HTR-8/SVneo (cell line): ENCODE measurements around the gene CDKAL1.
"Not testable (repeated sequence)": the region's sequence is repeated elsewhere in the genome, so short reads cannot be mapped to it uniquely, and the experiment has no call there.

Experiments used
- DNase-seq: peaks from one replicate; pipeline ENCODE4 v3.0.0; 2011; ENCODE audit warnings: low spot score, mixed read lengths; ENCODE audit not compliant: insufficient read length
- FAIRE-seq: peaks from 2 replicates; lab custom pipeline; 2011; peaks lifted over from hg19 to GRCh38; lab: Jason Lieb, UNC

CDKAL1 gene

GRCh38 chr6:20534295-20535262 is at the start of gene CDKAL1:
CDKAL1 (plus strand) TSS chr6:20534457; CDS start chr6:20546351, 11,894 bp downstream.
- FAIRE-seq (peak; percentile 77), DNase-seq (peak; percentile 77)

GRCh38 chr6:20486641-20487040 is 47.6 kb upstream of the CDKAL1 start:
- DNase-seq (no peak), FAIRE-seq (no peak)

DNA sequence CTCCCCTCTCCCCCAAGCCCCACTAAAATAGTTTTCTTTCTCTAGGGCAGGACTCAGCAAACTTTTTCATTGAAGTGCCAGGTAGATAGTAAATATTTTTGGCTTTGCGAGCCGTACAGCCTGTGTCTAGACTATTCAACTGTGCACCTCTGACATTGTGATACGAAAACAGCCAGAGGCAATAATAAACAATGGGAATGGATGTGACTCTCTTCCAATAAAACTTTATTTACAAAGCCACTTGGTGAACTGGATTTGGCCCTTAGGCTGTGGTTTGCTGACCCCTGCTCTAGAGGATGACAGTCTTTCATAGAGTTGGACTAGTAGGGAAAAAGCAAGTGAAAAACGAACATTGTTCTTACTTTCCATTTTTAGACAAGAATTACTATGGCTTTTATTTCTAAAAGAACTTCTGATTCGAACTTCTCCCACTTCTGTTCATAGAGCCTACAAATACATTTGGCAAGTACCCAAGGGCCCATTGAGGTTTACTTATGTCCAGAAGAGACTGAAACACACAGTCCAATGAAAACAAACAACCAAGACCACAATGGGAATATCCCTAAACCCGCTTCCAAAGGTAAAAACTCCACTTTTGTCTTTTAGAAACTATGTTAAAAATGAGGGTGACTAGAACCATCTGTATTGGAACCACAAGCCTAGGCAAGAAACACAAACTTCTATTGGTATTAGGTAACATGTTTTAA is 46.4 kb upstream of the CDKAL1 start:
- DNase-seq (no peak), FAIRE-seq (no peak)

- no peak for FAIRE-seq
- no peak for DNase-seq
Observed at GRCh38 chr6:20490591-20490990, 43.7 kb upstream of the CDKAL1 start.

GRCh38 chr6:20492099-20492498 is 42.2 kb upstream of the CDKAL1 start:
- no peak for DNase-seq
- FAIRE-seq, result no peak

- no peak for FAIRE-seq
Observed at GRCh38 chr6:20497216-20498040, 36.8 kb upstream of the CDKAL1 start.

DNA sequence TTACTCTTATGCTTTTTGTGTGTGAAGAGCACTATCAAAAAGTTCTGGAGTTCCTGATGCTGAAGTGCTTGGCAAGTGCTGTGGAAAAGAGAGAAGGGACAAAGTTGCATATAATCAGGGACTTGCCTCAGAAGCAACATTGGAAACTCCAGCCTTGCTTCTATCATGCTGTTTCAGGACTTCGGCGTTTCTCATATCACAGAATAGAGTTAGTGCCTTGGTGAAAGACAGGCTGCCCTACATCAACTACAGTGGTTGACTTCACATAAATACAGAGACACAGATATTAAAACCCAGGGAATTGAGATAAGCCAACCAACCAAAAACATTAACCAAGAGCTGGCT is 36.2 kb upstream of the CDKAL1 start:
- no peak for DNase-seq
- no peak for FAIRE-seq

More at GRCh38 chr6:20497216-20498040, 36.8 kb upstream of the CDKAL1 start:
- DNase-seq, result no peak

- DNase-seq (no peak), FAIRE-seq (no peak)
Observed at GRCh38 chr6:20509212-20509611, 25.0 kb upstream of the CDKAL1 start.

- DNase-seq (no peak), FAIRE-seq (peak; percentile 9)
Observed at GRCh38 chr6:20511852-20512251, 22.4 kb upstream of the CDKAL1 start.

GRCh38 chr6:20525208-20525607 is 9.0 kb upstream of the CDKAL1 start:
- FAIRE-seq, DNase-seq: not testable (repeated sequence)

GRCh38 chr6:20529086-20529448 is 5.2 kb upstream of the CDKAL1 start:
- not testable (repeated sequence) for DNase-seq, FAIRE-seq

DNA sequence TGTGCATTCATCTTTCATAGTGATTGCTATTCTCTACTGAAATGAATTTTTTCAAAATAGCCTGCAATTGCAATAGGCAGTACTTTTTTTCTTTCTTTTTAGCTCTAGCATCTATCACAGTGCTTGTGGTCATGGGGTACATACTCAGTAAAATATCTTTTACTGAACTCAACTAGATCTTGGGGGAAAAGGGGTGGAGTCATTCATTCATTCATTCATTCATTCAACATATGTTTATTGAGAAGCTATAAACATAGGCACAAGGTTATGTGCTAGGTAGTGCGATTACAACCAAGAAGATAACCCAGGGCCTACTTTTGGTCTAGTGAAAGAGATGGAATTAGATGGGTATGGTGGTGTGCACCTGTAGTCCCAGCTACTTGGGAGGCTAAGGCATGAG is 1.4 kb upstream of the CDKAL1 start:
- DNase-seq, result no peak
- no peak for FAIRE-seq

DNA sequence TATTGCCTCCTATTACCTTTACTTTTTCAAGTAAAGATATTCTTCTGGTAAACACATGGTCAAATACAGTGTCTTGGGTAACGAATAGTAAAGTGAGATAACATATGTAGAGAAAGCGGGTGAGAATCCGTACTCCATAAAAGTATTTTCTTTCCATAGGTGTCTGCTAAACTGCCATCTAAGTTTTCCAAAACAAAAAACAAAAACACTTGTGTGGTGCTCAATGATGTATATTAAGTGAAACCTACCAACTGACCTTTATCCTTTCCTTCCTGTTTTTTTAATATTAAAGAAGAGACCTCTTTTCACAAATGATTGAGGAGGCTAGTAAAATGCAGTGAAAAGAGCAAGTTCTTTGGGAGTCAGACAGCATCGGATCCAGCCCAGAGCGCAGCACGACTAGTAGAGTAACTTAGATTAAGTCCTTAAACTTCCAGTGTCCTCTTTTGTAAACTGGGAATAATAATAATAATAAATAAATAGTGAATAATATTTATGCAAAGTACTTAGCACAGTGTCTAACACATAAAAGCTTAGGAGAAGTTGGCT is 437 bp upstream of the CDKAL1 start:
- FAIRE-seq, result no peak
- no peak for DNase-seq

- DNase-seq (no peak), FAIRE-seq (no peak)
Observed at GRCh38 chr6:20538131-20538662, 3.9 kb downstream of the CDKAL1 start.

DNA sequence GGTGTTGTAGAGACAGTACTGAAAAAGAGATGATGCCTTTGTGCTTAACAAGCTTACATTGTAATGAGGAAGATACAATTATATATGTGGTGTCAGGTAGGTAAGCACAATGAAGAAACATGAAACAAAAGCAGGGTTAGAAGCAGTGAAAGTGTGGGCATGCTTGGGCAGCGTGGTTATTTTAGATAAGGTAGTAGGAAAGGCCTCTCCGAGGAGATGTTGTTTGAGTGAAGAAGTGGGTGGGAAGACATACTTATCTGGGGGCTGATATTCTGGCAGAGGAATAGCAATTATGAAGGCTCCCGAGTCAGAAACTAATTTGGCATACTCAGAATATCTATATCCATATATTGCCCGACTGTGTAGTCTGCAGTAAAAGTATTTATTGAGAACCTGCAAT is 4.7 kb downstream of the CDKAL1 start:
- DNase-seq (no peak), FAIRE-seq (no peak)

DNA sequence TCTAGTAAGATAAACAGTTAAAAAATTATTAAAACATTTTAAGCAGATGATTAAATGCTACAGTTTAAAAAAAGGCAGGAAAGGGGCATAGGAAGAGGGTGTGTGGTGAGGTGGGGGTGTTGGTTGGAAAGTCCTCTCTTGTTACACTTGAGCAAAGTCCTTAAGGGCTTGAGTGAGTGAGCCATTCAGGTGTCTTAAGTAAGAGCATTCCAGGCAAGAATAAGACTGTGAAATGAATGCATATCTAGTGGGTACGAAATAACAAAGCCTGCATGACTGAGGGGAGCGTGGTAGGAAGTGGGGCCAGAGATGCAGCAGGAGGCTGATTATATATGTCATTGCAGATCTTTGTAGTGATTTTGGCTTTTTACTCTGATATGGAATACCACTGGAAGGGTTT is 5.1 kb downstream of the CDKAL1 start:
- DNase-seq (no peak), FAIRE-seq (no peak)

GRCh38 chr6:20540683-20541082 is 6.4 kb downstream of the CDKAL1 start:
- no peak for FAIRE-seq
- peak; percentile 40 for DNase-seq

DNA sequence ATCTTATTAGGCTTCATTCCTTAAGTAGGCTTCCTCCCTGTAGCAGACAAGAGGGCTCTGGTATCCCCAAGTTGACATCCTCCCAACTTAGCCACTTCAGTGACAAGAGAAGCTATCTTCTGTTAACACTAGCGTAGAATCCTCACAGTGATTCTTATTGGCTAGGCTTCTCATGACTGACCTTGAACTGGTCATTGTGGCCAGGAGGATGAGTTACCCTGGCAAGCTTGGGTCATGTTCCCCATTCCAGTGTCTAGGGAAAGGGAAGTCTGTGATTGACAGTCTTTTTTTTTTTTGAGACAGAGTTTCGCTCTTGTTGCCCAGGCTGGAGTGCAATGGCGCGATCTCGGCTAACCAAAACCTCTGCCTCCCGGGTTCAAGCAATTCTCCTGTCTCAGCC is 7.1 kb downstream of the CDKAL1 start:
- FAIRE-seq (no peak), DNase-seq (no peak)

- FAIRE-seq (peak; percentile 33), DNase-seq (no peak)
Observed at GRCh38 chr6:20542927-20543602, 8.8 kb downstream of the CDKAL1 start.
